KMS-11 (cell line): ENCODE data around the gene FBXO10.

Experiments used
- H2AFZ ChIP-seq: fragments of 200-600 bp; sonication (generic); 2 replicates; pipeline ENCODE4 v1.6.1; 2016; ENCODE audit warnings: antibody characterized with exemption, mixed run types, low read depth
- H3K27ac ChIP-seq: fragments of 200-600 bp; sonication (generic); 2 replicates; pipeline ENCODE4 v1.6.1; 2016; ENCODE audit warnings: mild to moderate bottlenecking, mixed run types
- H3K27me3 ChIP-seq: fragments of 200-600 bp; sonication (generic); 2 replicates; pipeline ENCODE4 v1.6.1; 2017; ENCODE audit warnings: mild to moderate bottlenecking, low read depth, mixed run types, moderate library complexity; ENCODE audit not compliant: insufficient read depth
- H3K36me3 ChIP-seq: fragments of 200-600 bp; sonication (generic); 2 replicates; pipeline ENCODE4 v1.6.1; 2017; ENCODE audit warnings: mild to moderate bottlenecking, mixed run types; ENCODE audit not compliant: insufficient read depth
- H3K4me1 ChIP-seq: fragments of 200-600 bp; sonication (generic); 2 replicates; pipeline ENCODE4 v1.6.1; 2016; ENCODE audit warnings: mild to moderate bottlenecking, low read depth, mixed run types; ENCODE audit not compliant: poor library complexity, severe bottlenecking
- H3K4me2 ChIP-seq: fragments of 200-600 bp; sonication (generic); 2 replicates; pipeline ENCODE4 v1.7.0; 2016; ENCODE audit warnings: mild to moderate bottlenecking, mixed run types
- H3K4me3 ChIP-seq: fragments of 200-600 bp; sonication (generic); IDR thresholded peaks from 2 replicates; pipeline ENCODE4 v1.6.1; 2017; ENCODE audit warnings: low read depth, low read length, mixed read lengths; ENCODE audit not compliant: insufficient read depth
- H3K79me2 ChIP-seq: fragments of 200-600 bp; sonication (generic); 2 replicates; pipeline ENCODE4 v1.6.1; 2016; ENCODE audit warnings: low read depth, mixed run types; ENCODE audit not compliant: insufficient read depth
- H3K9ac ChIP-seq: fragments of 200-600 bp; sonication (generic); 2 replicates; pipeline ENCODE4 v1.6.1; 2016; ENCODE audit warnings: mild to moderate bottlenecking, mixed run types
- H4K20me1 ChIP-seq: fragments of 200-600 bp; sonication (generic); 2 replicates; pipeline ENCODE4 v1.6.1; 2016; ENCODE audit warnings: mild to moderate bottlenecking, mixed run types; ENCODE audit not compliant: insufficient read depth
- CTCF ChIP-seq: fragments of 200-600 bp; sonication (generic); conservative IDR thresholded peaks from 2 replicates; pipeline ENCODE4 v1.6.1; 2017; ENCODE audit warnings: low read depth, mild to moderate bottlenecking, antibody characterized with exemption, low read length, moderate library complexity, mixed read lengths

The FBXO10 gene

GRCh38 chr9:37498457-37498856 is 77.7 kb downstream of the FBXO10 start:
- Histone ChIP-seq H2AFZ (no peak overlapping the region), H3K79me2 (no peaks in the 10 kb centered on the region), H4K20me1 (no peaks in the 10 kb centered on the region), H3K4me1 (no peaks in the 10 kb centered on the region), H3K4me2 (no peak overlapping the region), H3K4me3 (no peak overlapping the region), H3K27me3 (no peaks in the 10 kb centered on the region), H3K9ac (no peak overlapping the region), H3K36me3 (peaks cover 12% of the 10 kb centered on the region; the same call in 1 of the 2 replicates), H3K27ac (no peak overlapping the region)
- no peak for TF ChIP-seq CTCF

- Histone ChIP-seq H3K27ac (no peak overlapping the region), H3K4me1 (no peaks in the 10 kb centered on the region), H3K27me3 (no peaks in the 10 kb centered on the region), H3K79me2 (no peaks in the 10 kb centered on the region), H2AFZ (no peak overlapping the region), H3K36me3 (peaks cover 12% of the 10 kb centered on the region; the same call in 1 of the 2 replicates), H3K9ac (no peak overlapping the region), H3K4me3 (no peak overlapping the region), H3K4me2 (no peak overlapping the region), H4K20me1 (no peaks in the 10 kb centered on the region)
- TF ChIP-seq CTCF = no peak
These were observed 78.9 kb downstream of the FBXO10 start for GRCh38 chr9:37497320-37497719.

GRCh38 chr9:37496020-37496419 is 80.2 kb downstream of the FBXO10 start:
- no peaks in the 10 kb centered on the region for H3K79me2 ChIP-seq
- H3K4me3 ChIP-seq = no peak overlapping the region
- no peak overlapping the region for H2AFZ ChIP-seq
- H3K9ac ChIP-seq = no peak overlapping the region
- no peaks in the 10 kb centered on the region for H3K4me1 ChIP-seq
- H4K20me1 ChIP-seq = no peaks in the 10 kb centered on the region
- H3K4me2 ChIP-seq = no peak overlapping the region
- H3K27me3 ChIP-seq = no peaks in the 10 kb centered on the region
- no peak for TF ChIP-seq CTCF
- peaks cover 1% of the 10 kb centered on the region; the same call in 1 of the 2 replicates for H3K36me3 ChIP-seq
- H3K27ac ChIP-seq = no peak overlapping the region

GRCh38 chr9:37495571-37495970 is 80.6 kb downstream of the FBXO10 start:
- H4K20me1 ChIP-seq = no peaks in the 10 kb centered on the region
- no peaks in the 10 kb centered on the region for H3K4me1 ChIP-seq
- no peak overlapping the region for H3K9ac ChIP-seq
- H2AFZ ChIP-seq = no peak overlapping the region
- TF ChIP-seq CTCF = no peak
- H3K36me3 ChIP-seq = peaks cover 2% of the 10 kb centered on the region; the same call in 1 of the 2 replicates
- 0 out of 2 replicates have a peak, but pooled peaks cover under 1% of the 10 kb centered on the region for H3K79me2 ChIP-seq
- H3K4me3 ChIP-seq = no peak overlapping the region
- H3K27ac ChIP-seq = no peak overlapping the region
- H3K27me3 ChIP-seq = no peaks in the 10 kb centered on the region
- H3K4me2 ChIP-seq = no peak overlapping the region
